Measurements from ENCODE around the gene ABLIM2.

ABLIM2 gene

GRCh38 chr4:8047837-8048678 lies 110.6 kb downstream of the ABLIM2 start:
- no peak for DNase-seq (ENCODE audit: low read depth)

- no peak for DNase-seq (ENCODE audit: low read depth)
These were observed 111.6 kb downstream of the ABLIM2 start for GRCh38 chr4:8046925-8047541.

- DNase-seq (ENCODE audit: low read depth), result no peak
These were observed 112.7 kb downstream of the ABLIM2 start for GRCh38 chr4:8045909-8046308.

GRCh38 chr4:8044699-8045098 lies 113.9 kb downstream of the ABLIM2 start:
- no peak for DNase-seq (ENCODE audit: low read depth)

GRCh38 chr4:8044244-8044643 lies 114.4 kb downstream of the ABLIM2 start:
- no peak for DNase-seq (ENCODE audit: low read depth)

- DNase-seq (ENCODE audit: low read depth), result no peak
These were observed 115.0 kb downstream of the ABLIM2 start for GRCh38 chr4:8043596-8043995.

- no peak for DNase-seq (ENCODE audit: low read depth)
These were observed 116.7 kb downstream of the ABLIM2 start for GRCh38 chr4:8041868-8042267.

- no peak for DNase-seq (ENCODE audit: low read depth)
These were observed 117.4 kb downstream of the ABLIM2 start for GRCh38 chr4:8041172-8041571.

- no peak for DNase-seq (ENCODE audit: low read depth)
These were observed 118.0 kb downstream of the ABLIM2 start for GRCh38 chr4:8040607-8041006.

GRCh38 chr4:8039853-8040252 lies 118.8 kb downstream of the ABLIM2 start:
- no peak for DNase-seq (ENCODE audit: low read depth)

GRCh38 chr4:8039290-8039689 lies 119.3 kb downstream of the ABLIM2 start:
- no peak for DNase-seq (ENCODE audit: low read depth)

- no peak for DNase-seq (ENCODE audit: low read depth)
These were observed 119.8 kb downstream of the ABLIM2 start for GRCh38 chr4:8038719-8039251.

GRCh38 chr4:8038083-8038482 lies 120.5 kb downstream of the ABLIM2 start:
- DNase-seq (ENCODE audit: low read depth), result no peak

- DNase-seq (ENCODE audit: low read depth), result no peak
These were observed 121.4 kb downstream of the ABLIM2 start for GRCh38 chr4:8037150-8037769.

GRCh38 chr4:8035371-8035780 lies 123.2 kb downstream of the ABLIM2 start:
- no peak for DNase-seq (ENCODE audit: low read depth)

- DNase-seq (ENCODE audit: low read depth), result no peak
These were observed 124.6 kb downstream of the ABLIM2 start for GRCh38 chr4:8033829-8034528.

- DNase-seq (ENCODE audit: low read depth), result no peak
These were observed 125.4 kb downstream of the ABLIM2 start for GRCh38 chr4:8033067-8033755.

GRCh38 chr4:8032381-8032780 lies 126.2 kb downstream of the ABLIM2 start:
- DNase-seq (ENCODE audit: low read depth), result no peak

GRCh38 chr4:8030121-8030781 lies 128.4 kb downstream of the ABLIM2 start:
- DNase-seq (ENCODE audit: low read depth), result no peak

GRCh38 chr4:8029689-8030088 lies 128.9 kb downstream of the ABLIM2 start:
- DNase-seq (ENCODE audit: low read depth), result no peak
